Activated naive CD4-positive, alpha-beta T cell treated with anti-CD3 and anti-CD28 coated beads, Interleukin-2, amount 10 ng/mL, durations not matched to agents 7 days and 5 days (primary cell): ENCODE measurements around the gene TNS1.

Experiments
- CTCF ChIA-PET: fragments of 350-600 bp; sonication (Branson Sonifier 250); formaldehyde crosslinking; loops from one replicate; lab custom pipeline; 2021; ENCODE audit warnings: antibody characterized with exemption; lab: Charles Lee
- DNase-seq: peaks from one replicate; pipeline ENCODE4 v3.0.0-alpha.2; 2020
- H3K27ac Mint-ChIP-seq: one replicate; pipeline ENCODE4 v1.8.0; 2021; ENCODE audit warnings: mild to moderate bottlenecking, moderate library complexity, mixed read lengths
- H3K27me3 Mint-ChIP-seq: one replicate; pipeline ENCODE4 v1.8.0; 2021; ENCODE audit warnings: mild to moderate bottlenecking, mixed read lengths
- H3K36me3 Mint-ChIP-seq: one replicate; pipeline ENCODE4 v1.8.0; 2021; ENCODE audit warnings: mixed read lengths
- H3K4me1 Mint-ChIP-seq: one replicate; pipeline ENCODE4 v1.8.0; 2021; ENCODE audit warnings: mixed read lengths
- H3K4me3 Mint-ChIP-seq: one replicate; pipeline ENCODE4 v1.8.0; 2021; ENCODE audit warnings: mild to moderate bottlenecking, moderate library complexity, mixed read lengths
- H3K9me3 Mint-ChIP-seq: one replicate; pipeline ENCODE4 v1.8.0; 2021; ENCODE audit warnings: mixed read lengths

TNS1 gene

DNA sequence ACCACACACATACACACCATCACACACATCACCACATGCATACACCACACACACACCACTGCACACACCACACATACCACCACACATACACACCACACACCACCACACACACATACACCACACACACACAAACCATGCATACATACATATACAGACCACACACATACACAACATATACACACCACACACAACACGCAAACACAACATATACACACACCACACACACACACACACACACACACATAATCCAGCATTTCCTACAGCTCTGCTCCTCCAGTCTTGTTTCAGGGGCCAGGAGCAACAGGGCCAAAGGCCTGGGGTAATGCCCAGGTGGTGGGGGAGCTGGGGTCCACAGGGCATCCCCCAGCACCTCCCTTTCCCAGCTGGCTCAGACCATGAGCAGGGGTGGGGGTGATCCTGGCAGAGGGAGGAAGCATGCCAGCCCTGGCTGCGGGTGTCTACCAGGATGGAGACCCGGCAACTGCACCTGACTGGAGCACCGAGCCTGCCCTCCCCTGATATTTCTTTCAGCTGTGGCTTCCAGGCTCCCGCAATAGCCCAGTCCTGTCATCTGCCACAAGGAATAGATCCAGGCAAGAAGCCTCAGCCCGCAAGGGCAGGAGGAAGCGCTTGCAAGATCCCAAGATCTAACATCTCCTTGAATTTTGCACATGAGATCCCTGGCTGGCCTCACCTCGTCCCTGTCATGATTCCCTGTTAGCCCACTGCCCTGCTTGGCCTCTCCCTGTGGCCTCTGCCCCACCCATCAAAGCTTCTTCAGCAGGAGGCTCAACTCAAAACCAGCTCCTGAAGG is 196.9 kb downstream of the TNS1 start:
- CTCF ChIA-PET = no interaction called here
- no peak for DNase-seq
- Mint-ChIP-seq H3K36me3 (no peaks in the 10 kb centered on the region), H3K27ac (no peak overlapping the region), H3K9me3 (peaks cover 4% of the 10 kb centered on the region), H3K27me3 (peaks cover 4% of the 10 kb centered on the region), H3K4me3 (no peak overlapping the region), H3K4me1 (no peaks in the 10 kb centered on the region)

DNA sequence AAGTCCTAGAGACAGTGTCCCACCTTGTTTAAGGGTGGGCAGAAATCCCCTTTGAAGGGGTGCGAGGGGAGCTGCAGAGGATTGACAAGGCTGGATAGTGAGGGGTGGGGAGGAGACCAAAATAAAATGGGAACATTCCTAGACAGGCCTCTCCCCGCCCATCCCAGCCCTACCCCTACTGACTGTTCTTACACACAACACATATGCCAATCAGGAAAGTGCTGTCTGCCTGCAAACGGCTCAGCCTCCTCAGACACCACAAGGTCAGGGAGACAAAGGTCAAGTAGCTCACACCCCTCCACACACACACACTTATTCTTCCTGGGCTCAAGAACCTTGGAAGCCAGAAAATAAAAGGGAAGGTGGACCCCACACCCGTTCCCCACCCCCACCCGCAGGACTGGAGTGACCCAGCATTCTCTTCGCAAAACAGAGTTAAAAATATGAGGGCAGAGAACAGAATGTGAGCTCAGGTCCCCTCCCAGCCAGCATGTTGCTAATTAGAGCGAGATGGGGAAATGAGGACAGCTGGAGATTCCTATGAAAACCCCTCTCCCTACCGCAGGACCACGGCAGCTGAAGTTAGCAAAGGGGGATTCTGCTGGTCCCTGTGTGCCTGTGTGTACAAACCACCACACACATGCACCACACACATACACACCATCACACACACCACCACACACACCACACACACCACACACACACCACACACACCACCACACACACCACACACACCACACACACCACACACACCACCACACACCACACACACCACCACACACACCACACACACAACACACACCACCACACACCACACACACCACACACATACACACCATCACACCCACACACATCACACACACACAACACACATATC is 197.8 kb downstream of the TNS1 start:
- Mint-ChIP-seq H3K36me3 (no peaks in the 10 kb centered on the region), H3K27me3 (peaks cover 4% of the 10 kb centered on the region)

DNA sequence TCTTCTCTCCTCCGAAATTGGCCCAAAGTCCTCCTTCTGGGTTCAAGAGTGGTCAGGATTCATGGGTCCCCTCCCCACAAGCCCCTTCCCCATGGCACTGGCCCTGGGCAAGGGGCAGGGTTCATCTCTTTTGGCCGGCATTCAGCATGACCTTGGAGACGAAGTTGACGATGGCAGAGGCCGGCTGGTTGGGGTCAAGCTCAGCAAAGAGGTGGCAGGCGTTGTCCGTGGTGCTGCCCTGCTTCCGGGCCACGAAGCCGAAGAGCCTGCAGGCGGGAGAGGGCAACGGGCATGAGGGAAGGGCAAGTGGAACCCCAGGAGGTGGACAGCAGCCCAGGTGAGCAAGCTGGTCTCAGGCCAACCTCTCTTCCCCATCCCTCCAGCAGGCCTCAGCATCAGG is 198.5 kb downstream of the TNS1 start:
- DNase-seq = peak; percentile 13
- CTCF ChIA-PET = interaction anchor here (1.9 kb wide), 1 partner anchor 14 kb away, joined by 10 read pairs; no protein-coding TSS in a partner anchor
- no peak overlapping the region for H3K4me3 Mint-ChIP-seq
- no peak overlapping the region for H3K27ac Mint-ChIP-seq
- H3K36me3 Mint-ChIP-seq = no peaks in the 10 kb centered on the region
- H3K27me3 Mint-ChIP-seq = no peaks in the 10 kb centered on the region
- peaks cover 4% of the 10 kb centered on the region for H3K9me3 Mint-ChIP-seq
- no peaks in the 10 kb centered on the region for H3K4me1 Mint-ChIP-seq

More for the DNA sequence above, 197.8 kb downstream of the TNS1 start:
- Mint-ChIP-seq H3K9me3 (peaks cover 4% of the 10 kb centered on the region), H3K4me3 (no peak overlapping the region), H3K27ac (no peak overlapping the region), H3K4me1 (no peaks in the 10 kb centered on the region)
- DNase-seq = no peak
- CTCF ChIA-PET = interaction anchor here (1.9 kb wide), 1 partner anchor 15 kb away, joined by 10 read pairs; no protein-coding TSS in a partner anchor

DNA sequence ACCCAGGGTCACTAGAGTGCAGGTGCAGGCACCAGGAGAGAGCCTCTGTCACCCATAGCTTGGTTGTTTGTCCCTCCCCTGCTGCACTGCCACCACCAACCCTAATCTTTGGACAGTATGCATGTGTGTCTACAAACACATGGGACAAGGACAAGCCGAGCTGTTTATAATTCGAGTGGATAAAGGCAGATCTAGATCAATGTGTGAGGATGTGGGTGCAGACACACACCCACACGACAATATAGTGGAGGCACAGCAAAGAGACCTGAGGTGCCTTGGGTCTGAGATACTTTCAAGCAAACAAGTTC is 199.2 kb downstream of the TNS1 start:
- Mint-ChIP-seq H3K36me3 (no peaks in the 10 kb centered on the region), H3K27me3 (no peaks in the 10 kb centered on the region), H3K4me1 (peaks cover 4% of the 10 kb centered on the region), H3K9me3 (peaks cover 4% of the 10 kb centered on the region), H3K4me3 (no peak overlapping the region), H3K27ac (no peak overlapping the region)
- peak; percentile 12 for DNase-seq
- CTCF ChIA-PET = interaction anchor here (1.9 kb wide), 1 partner anchor 14 kb away, joined by 10 read pairs; no protein-coding TSS in a partner anchor

DNA sequence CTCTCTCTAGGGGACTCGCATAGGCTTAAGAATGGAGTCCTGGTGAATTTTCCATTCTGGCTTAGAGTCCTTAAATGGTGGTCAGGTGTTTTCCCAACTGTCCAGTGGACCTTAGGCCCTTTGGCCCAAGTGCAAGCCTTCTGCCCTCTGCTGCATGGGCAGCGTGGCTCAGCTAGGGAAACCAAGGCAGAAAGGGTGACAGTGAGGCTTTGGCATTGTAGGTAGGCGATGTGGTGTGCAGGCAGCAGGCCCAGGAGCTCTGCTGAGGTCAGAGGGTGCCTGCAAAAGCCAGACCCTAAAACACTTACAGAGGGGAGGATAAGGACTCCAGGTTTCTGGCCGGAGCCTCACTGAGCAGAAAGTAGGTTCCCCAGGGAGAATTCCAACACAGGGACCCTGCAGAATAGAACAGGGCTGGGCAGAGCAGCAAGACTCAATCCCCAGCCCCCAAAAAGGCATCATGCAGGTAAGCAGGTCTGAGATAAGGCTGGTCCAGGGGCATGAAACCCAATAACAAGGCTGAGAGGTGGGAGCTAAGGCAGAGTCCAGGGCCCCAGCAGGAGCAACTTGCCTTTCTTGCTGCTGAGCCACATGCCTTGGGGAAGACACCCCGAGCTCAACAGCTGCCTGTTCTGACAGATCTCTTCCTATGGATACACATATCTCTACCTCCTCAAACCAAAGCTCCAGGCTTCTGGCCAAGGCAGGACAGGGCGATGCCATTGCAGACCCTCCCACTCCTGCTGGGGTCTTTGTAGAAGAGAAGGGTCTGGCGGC is 199.7 kb downstream of the TNS1 start:
- H3K36me3 Mint-ChIP-seq = no peaks in the 10 kb centered on the region
- H3K9me3 Mint-ChIP-seq = peaks cover 4% of the 10 kb centered on the region
- peaks cover 4% of the 10 kb centered on the region for H3K4me1 Mint-ChIP-seq
- CTCF ChIA-PET = interaction anchor here (1.9 kb wide), 1 partner anchor 13 kb away, joined by 10 read pairs; no protein-coding TSS in a partner anchor
- peak; percentile 16 for DNase-seq
- H3K4me3 Mint-ChIP-seq = no peak overlapping the region
- no peak overlapping the region for H3K27ac Mint-ChIP-seq
- no peaks in the 10 kb centered on the region for H3K27me3 Mint-ChIP-seq

DNA sequence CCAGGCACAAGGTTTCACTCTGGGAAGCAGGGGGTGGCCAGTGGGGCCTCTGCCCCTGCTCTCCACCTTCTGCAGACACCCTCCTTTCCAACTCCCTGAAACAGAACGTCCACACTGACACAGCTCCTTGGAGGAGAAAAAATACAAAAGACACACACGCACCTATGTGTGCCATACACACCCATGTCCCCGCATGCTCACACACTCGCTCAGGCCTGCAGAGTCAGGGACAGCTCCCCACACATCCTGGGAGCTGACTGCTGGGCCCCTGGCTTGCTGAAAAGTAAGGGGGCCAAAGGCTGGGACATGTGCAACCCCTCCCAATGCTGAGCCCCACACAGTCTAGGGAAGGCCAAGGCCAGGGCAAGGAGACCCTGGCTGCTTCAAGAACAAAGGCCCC is 200.5 kb downstream of the TNS1 start:
- H3K27ac Mint-ChIP-seq = no peak overlapping the region
- peaks cover 4% of the 10 kb centered on the region for H3K9me3 Mint-ChIP-seq
- CTCF ChIA-PET = interaction anchor here (1.9 kb wide), 1 partner anchor 13 kb away, joined by 8 read pairs; no protein-coding TSS in a partner anchor
- H3K36me3 Mint-ChIP-seq = no peaks in the 10 kb centered on the region
- DNase-seq = peak; percentile 8
- H3K4me3 Mint-ChIP-seq = no peak overlapping the region
- H3K4me1 Mint-ChIP-seq = peaks cover 4% of the 10 kb centered on the region
- H3K27me3 Mint-ChIP-seq = no peaks in the 10 kb centered on the region

DNA sequence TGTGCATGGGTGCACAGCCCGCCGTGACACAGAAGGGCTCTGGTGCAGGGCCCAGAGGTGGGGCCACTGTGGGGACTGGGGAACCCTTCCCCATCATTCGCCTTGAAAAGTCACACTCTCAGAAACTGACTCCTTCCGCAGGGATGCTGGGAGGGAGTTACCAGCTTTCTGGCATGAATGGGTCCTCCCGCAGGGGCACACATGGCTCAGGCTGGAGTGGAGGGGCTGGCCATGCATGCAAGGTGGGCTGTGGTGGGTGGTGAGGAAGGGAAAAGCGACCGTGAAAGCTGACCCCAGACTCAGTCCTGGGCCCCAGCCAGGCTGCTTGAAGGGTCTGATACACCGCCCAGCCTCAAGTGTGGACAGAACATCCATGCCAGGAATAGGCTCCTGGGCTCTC is 201.1 kb downstream of the TNS1 start:
- Mint-ChIP-seq H3K36me3 (no peaks in the 10 kb centered on the region), H3K4me1 (peaks cover 4% of the 10 kb centered on the region), H3K27ac (no peak overlapping the region), H3K9me3 (peaks cover 4% of the 10 kb centered on the region), H3K27me3 (no peaks in the 10 kb centered on the region), H3K4me3 (no peak overlapping the region)
- DNase-seq = peak; percentile 10
- CTCF ChIA-PET = interaction anchor here (1.9 kb wide), 1 partner anchor 12 kb away, joined by 8 read pairs; no protein-coding TSS in a partner anchor

DNA sequence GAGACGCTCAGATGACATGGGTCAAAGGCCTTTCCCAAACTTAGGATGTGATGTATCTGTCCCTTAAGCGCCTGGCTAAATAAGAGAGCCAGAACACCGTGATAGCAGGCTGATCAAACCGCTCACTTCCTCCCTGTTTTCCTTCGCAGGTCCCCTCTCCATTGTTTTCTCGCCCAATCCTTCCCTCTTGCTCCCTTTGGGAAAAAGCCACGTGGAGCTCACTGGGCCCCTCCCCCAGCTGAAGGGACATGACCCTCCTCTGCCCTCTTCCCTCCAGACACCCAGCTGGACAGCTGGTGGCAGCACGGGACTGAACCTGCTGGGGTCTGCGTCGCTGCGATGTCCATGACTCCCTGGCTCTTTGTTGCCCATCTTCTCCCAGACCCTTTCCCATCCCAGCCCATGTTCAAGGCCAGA is 201.7 kb downstream of the TNS1 start:
- Mint-ChIP-seq H3K4me3 (no peak overlapping the region), H3K4me1 (peaks cover 4% of the 10 kb centered on the region), H3K36me3 (no peaks in the 10 kb centered on the region), H3K9me3 (peaks cover 4% of the 10 kb centered on the region), H3K27ac (no peak overlapping the region), H3K27me3 (no peaks in the 10 kb centered on the region)
- DNase-seq = peak; percentile 11
- CTCF ChIA-PET = interaction anchor here (1.9 kb wide), 1 partner anchor 12 kb away, joined by 8 read pairs; no protein-coding TSS in a partner anchor

DNA sequence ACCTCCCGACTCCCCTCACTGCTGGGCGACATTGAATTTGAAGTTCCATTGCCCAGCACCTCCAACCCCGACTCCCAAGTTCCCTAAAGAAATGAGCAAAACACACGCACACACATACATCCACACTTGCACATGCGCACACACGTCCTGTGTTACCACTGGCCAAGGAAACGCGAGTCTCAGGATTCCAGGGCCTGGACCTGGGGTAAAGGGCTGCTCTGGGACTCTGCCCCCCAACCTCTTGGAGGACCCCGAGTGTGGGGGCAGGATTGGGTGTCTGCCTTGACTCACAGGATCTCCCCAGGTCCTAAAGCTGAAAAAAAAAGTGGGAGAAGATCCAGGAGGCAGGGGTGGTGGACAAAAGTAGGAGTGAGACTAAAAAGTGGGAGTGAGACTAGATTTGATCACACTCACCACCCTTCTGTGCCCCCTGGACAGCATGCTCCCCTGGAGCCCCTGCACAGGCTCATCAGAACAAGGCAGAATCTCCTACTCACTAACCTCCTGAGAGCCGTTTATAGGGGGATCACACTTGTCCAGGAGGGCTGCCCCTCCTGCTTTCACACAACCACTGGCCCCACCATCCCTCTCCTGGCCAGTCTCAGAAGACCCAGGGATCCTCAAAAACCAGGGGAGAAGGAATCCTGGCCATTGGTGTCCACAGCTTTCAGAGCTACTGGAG is 202.2 kb downstream of the TNS1 start:
- CTCF ChIA-PET = interaction anchor here (1.9 kb wide), 1 partner anchor 11 kb away, joined by 8 read pairs; no protein-coding TSS in a partner anchor
- peak; percentile 4 for DNase-seq
- no peaks in the 10 kb centered on the region for H3K27me3 Mint-ChIP-seq
- H3K36me3 Mint-ChIP-seq = no peaks in the 10 kb centered on the region
- peaks cover 2% of the 10 kb centered on the region for H3K9me3 Mint-ChIP-seq
- no peak overlapping the region for H3K4me3 Mint-ChIP-seq
- H3K27ac Mint-ChIP-seq = no peak overlapping the region
- peaks cover 4% of the 10 kb centered on the region for H3K4me1 Mint-ChIP-seq

DNA sequence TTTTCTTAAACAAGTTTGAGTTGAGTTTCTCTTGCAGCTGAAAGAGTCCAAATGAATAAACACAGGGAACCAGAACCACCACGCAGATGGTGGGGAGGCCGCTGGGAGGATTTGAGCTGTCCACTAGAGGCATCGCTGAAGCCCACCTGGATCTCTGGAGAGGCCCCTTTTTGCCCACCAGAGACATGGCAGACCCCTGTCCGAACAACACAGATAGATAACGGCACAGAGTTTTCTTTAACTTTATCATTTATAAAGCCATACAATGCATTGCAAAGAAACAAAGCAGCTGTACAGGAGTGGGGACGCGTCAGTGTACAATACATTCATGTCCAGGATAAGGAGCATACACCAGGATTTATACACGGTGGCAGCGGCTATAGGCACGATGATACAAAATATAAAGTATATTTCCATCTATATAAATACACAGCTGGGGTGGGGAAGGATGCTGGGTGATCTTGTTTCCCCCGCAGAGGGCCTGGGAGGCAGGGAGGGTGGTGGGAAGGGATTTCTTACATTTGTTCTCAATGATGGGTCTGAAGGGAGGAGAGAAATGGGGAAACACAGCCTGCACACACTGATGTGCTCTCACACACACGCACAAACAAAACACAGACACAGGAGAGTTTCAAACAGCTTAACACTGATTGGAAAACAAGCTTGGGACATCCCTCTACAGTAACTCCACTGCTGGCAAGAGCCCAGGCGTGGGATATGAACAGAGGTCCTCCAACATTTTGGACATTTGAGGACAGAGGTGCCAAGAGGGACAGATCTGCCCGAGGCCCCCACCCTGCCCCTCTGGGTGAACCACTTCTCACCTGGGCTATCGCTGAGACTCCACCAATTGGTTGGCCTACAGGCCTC is 203.0 kb downstream of the TNS1 start:
- Mint-ChIP-seq H3K36me3 (no peaks in the 10 kb centered on the region), H3K27ac (no peak overlapping the region), H3K4me1 (peaks cover 4% of the 10 kb centered on the region), H3K27me3 (no peaks in the 10 kb centered on the region), H3K9me3 (no peaks in the 10 kb centered on the region), H3K4me3 (no peak overlapping the region)
- peak; percentile 7 for DNase-seq
- CTCF ChIA-PET = interaction anchor here (1.2 to 1.9 kb wide), 3 partner anchors 11 to 87 kb away, joined by 3 to 9 read pairs (median 5); no protein-coding TSS in a partner anchor

DNA sequence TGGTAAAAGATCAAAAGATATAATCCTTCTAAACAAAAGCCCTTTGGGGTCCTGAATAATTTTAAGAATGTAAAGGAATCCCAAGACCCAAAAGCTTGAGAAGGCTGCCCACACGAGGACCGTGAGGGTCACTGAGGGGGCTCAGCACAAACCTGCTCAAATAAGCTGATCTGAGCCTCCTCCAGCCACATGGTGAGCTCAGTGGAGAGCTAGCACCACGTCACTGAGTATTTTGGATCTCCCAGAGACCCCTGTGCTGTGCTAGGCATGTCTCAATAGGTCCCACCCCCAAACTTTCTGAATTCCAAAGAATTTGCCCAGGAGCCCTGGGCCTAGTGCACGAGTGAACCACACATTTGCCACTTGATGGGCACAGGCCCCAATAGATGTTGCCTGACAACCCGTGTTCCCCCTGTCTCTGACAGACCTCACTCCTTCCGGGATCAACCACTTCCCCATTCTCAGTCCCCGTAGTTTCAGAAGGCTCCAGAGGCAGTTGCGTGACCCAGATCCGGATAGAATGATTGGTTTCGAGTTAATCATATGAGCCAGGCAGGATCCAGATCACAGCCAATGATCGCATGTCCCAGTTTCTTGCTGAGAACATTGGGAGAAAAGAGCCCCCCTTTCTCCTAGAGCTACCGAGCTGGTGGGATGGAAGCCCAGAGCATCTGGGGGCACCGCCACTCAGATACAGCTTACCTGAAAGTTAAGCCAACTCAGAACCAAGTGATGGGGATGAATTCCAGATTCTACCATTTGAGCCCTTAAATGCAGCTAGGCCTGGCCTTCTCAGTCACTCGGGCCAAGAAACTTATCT is 203.8 kb downstream of the TNS1 start:
- H3K27me3 Mint-ChIP-seq = no peaks in the 10 kb centered on the region
- no peak overlapping the region for H3K4me3 Mint-ChIP-seq
- CTCF ChIA-PET = interaction anchor here (1.2 to 1.9 kb wide), 3 partner anchors 10 to 88 kb away, joined by 3 to 9 read pairs (median 5); no protein-coding TSS in a partner anchor
- H3K4me1 Mint-ChIP-seq = peaks cover 4% of the 10 kb centered on the region
- no peak overlapping the region for H3K27ac Mint-ChIP-seq
- H3K36me3 Mint-ChIP-seq = no peaks in the 10 kb centered on the region
- H3K9me3 Mint-ChIP-seq = no peaks in the 10 kb centered on the region
- no peak for DNase-seq

DNA sequence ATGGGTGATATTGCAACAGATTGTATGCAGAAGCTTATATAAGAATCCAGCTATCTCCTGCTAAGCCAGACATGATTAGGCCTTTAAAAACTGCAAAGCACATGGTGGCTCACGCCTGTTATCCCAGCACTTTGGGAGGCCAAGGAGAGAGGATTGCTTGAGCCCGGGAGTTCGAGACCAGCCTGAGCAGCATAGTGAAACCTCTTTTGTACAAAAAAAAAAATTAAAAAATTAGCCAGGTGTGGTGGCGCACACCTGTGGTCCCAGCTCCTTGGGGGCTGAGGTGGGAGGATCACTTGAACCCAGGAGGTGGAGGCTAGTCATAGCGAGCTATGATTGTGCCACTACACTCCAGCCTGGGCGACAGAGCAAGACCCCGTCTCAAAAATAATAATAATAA is 204.6 kb downstream of the TNS1 start:
- peaks cover 4% of the 10 kb centered on the region for H3K4me1 Mint-ChIP-seq
- no peak overlapping the region for H3K27ac Mint-ChIP-seq
- H3K27me3 Mint-ChIP-seq = no peaks in the 10 kb centered on the region
- no peak for DNase-seq
- CTCF ChIA-PET = interaction anchor here (1.9 kb wide), 1 partner anchor 13 kb away, joined by 5 read pairs; no protein-coding TSS in a partner anchor
- no peaks in the 10 kb centered on the region for H3K36me3 Mint-ChIP-seq
- H3K4me3 Mint-ChIP-seq = no peak overlapping the region
- no peaks in the 10 kb centered on the region for H3K9me3 Mint-ChIP-seq
